Upper lobe of left lung (tissue), 4 donors: ENCODE results near the gene PLCB4.

Experiments
- EP300 ChIP-seq, 4 donors: sonication (generic); formaldehyde crosslinking; IDR thresholded peaks; one replicate each; pipeline ENCODE4 v1.5.1; 2017; ENCODE audit warnings: antibody characterized with exemption in 4 of 4, control low read depth in 2 of 4
- POLR2A ChIP-seq, 4 donors: fragments of 450-650 bp; IDR thresholded peaks; one replicate each; pipeline ENCODE4 v1.5.1; 2016 to 2017; ENCODE audit warnings: antibody characterized with exemption in 4 of 4, mild to moderate bottlenecking in 2 of 4
- POLR2AphosphoS5 ChIP-seq, 2 donors: sonication (generic); formaldehyde crosslinking; IDR thresholded peaks; one replicate each; pipeline ENCODE4 v1.5.1; 2017; ENCODE audit warnings: antibody characterized with exemption in 2 of 2
- TF ChIP-seq, protein P1 (sequence below), 6 experiments: fragments of 450-650 bp in 4 of 6; fragments of 200-600 bp in 2 of 6; sonication (generic) in 2 of 6; IDR thresholded peaks; one replicate each; pipeline ENCODE4 v1.5.1; 2016 to 2019; ENCODE audit warnings: antibody characterized with exemption in 6 of 6

- TF ChIP-seq POLR2A (IDR thresholded peaks at IDR 0.05), result no peak
- TF ChIP-seq, protein P1, sequence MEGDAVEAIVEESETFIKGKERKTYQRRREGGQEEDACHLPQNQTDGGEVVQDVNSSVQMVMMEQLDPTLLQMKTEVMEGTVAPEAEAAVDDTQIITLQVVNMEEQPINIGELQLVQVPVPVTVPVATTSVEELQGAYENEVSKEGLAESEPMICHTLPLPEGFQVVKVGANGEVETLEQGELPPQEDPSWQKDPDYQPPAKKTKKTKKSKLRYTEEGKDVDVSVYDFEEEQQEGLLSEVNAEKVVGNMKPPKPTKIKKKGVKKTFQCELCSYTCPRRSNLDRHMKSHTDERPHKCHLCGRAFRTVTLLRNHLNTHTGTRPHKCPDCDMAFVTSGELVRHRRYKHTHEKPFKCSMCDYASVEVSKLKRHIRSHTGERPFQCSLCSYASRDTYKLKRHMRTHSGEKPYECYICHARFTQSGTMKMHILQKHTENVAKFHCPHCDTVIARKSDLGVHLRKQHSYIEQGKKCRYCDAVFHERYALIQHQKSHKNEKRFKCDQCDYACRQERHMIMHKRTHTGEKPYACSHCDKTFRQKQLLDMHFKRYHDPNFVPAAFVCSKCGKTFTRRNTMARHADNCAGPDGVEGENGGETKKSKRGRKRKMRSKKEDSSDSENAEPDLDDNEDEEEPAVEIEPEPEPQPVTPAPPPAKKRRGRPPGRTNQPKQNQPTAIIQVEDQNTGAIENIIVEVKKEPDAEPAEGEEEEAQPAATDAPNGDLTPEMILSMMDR (IDR thresholded peaks at IDR 0.05), result no peak
- no peak for TF ChIP-seq POLR2AphosphoS5 (IDR thresholded peaks at IDR 0.05)
- TF ChIP-seq EP300 (IDR thresholded peaks at IDR 0.05), result no peak
Measured at GRCh38 chr20:9412309-9412708, 343.4 kb downstream of the PLCB4 start.
